GM18520 (cell line): Measurements from ENCODE around the gene TTC34.
"Not testable (repeated sequence)": the region's sequence is repeated elsewhere in the genome, so short reads cannot be mapped to it uniquely, and the experiment has no call there.

Experiments
- ATAC-seq: cut with Tn5 transposase; IDR thresholded peaks from one replicate; pipeline ENCODE4 v1.9.1; 2021; ENCODE audit not compliant: unreplicated experiment

Gene TTC34

GRCh38 chr1:2630498-2631135 lies 170.9 kb downstream of the TTC34 start:
- no peak for ATAC-seq

- no peak for ATAC-seq
Measured at GRCh38 chr1:2629627-2630497, 171.6 kb downstream of the TTC34 start.

- ATAC-seq = no peak
Measured at GRCh38 chr1:2628933-2629626, 172.4 kb downstream of the TTC34 start.

DNA sequence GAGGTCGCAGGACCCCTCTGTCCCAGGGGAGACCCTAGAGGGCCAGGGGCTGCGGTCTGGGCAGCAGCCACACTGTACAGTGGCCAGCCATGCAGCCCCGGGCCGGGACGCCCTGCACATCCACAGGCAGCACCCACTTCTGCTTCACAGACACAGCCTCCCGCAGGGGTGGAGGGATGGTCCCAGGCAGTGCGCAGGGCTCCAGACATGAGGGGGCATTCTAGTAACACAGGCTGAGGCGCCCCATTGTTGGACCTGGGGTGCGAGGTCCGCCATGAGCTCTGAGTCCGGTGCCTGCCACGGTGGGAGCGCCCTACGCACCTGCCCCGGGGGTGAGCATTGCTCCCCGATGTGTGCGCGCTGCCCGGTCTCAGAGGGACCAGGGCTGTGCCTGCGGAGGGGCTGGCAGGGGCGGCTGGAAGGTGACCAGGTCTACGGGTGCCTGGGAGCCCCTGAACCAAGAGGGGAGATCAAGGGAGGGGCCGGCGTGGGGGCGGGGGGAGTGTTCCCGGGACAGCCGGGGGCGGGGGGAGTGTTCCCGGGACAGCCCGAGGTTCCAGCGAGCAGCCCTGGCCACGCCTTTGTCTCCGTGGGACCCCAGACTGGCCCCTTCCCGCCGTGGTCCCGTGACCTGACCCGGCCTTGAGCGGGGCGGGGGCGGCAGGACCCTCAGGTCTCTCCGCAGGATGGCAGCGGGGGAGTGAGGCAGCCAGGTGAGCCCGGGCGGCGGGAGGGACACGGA lies 173.1 kb downstream of the TTC34 start:
- no peak for ATAC-seq

DNA sequence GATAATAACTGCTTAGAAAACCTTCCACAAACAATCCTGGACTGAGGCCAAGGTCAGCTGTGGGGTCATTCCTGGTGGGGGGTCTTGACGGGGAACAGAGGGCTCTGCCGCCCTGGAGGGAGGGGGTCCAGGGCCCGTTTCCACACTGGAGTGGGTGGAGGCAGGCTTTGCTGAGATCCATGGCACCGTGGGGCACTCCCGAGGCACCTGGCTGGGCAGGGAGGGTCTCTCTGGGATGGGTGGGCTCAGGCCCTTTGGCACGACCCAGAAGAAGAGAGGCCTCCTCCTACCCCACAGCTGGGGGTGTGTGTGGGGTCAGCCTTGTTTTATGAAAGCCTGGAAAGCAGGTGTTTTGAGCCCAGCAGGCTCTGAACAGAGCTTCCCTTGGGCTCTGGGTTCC lies 173.7 kb downstream of the TTC34 start:
- ATAC-seq = no peak

DNA sequence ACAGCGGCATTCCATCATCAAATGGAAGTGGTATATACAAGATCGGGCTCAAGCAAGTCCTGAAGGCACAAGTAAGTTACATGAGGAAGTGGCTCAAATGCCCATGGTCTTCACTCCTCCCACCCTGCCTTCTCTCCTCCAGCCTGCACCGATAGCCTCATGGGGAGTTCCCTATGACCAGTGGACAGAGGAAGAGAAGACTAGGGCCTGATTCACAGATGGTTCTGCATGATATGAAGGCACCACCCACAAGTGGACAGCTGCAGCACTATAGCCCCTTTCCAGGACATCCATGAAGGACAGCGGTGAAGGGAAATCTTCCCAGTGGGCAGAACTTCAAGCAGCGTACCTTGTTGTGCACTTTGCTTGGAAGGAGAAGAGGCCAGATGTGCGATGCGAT lies 175.7 kb downstream of the TTC34 start:
- ATAC-seq = not testable (repeated sequence)

DNA sequence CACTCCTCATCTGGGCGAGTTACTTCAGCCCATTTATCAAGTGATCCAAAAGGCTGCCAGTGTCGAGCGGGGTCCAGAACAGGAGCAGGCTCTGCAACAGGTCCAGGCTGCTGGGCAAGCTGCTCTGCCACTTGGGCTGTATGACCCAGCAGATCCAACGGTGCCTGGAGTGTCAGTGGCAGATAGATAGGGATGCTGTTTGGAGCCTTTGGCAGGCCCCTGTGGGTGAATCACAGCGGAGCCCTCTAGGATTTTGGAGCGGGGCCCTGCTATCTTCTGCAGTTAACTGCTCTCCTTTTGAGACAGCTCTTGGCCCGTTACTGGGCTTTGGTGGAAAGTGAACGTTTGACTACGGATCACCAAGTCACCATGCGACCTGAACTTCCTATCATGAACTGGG lies 176.2 kb downstream of the TTC34 start:
- no peak for ATAC-seq

GRCh38 chr1:2624735-2625300 lies 176.7 kb downstream of the TTC34 start:
- ATAC-seq = no peak

DNA sequence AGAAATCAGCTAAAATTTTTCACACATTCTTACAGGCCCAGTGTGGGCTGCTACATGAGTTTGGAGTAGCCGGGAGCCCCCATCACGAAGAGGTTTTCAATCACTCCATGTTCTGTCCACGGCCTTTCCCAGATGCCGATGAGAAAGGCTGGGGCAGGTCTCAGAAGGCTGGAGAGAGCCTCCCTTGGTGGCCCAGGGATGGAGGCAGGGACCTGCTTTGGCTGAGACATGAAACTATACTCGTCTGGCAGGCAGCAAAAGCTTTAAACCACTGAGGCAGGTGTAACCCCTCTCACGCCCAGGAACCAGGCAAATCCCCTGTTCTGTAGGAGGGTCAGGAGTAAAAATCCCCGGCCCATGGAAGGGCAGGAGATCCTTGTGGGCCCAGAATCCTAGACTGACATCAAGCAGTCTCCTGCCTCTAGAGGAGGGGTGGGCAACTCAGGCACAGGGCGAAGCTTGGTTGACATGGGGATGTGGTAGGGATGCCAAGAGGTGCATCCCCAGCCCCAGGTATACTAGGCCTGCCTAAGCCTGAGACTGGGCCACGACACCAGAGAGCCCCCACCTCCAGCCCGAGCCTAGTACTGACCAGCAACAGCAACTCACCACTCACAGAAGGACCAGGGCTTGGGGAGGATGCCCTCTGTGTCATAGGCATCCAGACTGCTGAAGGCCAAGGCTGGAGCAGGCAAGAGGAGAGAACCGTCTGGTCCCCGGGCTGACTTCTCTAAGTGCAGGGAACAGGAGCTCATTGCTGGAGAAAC lies 177.7 kb downstream of the TTC34 start:
- no peak for ATAC-seq

DNA sequence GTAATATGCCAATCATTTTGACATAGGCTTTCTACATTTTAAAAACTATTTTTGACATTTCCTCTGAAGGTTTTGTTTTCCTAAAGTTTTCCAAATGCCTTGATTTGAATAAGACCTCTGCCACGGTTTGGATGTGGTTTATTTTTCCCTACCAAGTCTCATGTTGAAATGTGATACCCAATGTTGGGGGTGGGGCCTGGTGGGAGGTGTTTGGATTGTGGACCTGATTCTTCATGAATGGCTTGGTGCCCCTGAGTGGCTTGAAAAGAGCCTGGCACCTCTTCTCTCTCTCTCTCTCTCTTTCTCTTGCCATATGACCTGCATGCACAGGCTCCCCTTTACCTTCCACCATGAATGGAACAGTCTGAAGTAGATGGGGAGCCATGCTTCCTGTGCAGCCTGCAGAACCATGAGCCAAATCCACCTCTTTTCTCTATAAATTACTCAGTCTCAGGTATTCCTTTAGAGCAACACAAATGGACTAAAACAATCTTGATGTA lies 183.5 kb downstream of the TTC34 start:
- ATAC-seq = no peak

- no peak for ATAC-seq
Measured at GRCh38 chr1:2614145-2614544, 187.3 kb downstream of the TTC34 start.

DNA sequence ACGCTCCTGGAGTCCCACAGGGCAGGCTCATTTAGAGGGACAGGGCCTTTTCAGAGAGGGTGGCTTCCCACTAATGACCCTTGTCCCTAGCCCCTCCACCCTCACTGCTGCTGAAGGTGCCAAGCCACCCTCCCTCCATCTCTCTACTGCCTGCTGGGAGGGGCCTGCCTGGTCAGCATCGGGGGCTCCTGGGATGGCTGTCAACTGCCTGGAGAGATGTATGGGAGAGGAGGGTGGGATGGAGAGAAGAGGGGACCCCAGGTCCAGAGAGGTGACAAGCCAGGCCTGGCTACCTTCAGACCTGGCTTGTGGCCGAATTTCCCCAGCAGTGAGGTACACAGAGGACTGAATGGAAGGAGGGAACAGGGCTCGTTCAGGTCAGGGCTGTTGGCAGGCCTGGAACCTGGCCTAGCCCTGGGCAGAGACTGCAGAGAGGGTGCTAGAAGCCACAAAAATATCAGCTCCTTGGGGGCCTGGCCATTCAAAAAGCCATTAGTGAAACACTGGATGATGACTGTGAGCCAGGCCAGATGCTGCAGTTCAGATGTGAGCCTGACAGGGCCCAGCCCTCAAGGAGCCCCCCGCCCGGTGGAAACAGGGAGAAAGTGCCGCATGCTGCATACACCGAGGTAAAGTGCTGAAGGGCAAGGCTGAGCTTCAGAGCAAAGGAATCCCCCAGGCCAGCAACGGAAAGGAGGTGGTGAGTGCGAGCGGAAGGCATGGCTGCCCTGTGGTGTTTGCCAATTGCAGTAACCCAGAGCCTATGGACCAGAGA lies 188.7 kb downstream of the TTC34 start:
- ATAC-seq = no peak

- ATAC-seq = no peak
Measured at GRCh38 chr1:2611621-2612437, 189.7 kb downstream of the TTC34 start.

- no peak for ATAC-seq
Measured at GRCh38 chr1:2611031-2611501, 190.4 kb downstream of the TTC34 start.

- no peak for ATAC-seq
Measured at GRCh38 chr1:2610036-2610959, 191.2 kb downstream of the TTC34 start.

DNA sequence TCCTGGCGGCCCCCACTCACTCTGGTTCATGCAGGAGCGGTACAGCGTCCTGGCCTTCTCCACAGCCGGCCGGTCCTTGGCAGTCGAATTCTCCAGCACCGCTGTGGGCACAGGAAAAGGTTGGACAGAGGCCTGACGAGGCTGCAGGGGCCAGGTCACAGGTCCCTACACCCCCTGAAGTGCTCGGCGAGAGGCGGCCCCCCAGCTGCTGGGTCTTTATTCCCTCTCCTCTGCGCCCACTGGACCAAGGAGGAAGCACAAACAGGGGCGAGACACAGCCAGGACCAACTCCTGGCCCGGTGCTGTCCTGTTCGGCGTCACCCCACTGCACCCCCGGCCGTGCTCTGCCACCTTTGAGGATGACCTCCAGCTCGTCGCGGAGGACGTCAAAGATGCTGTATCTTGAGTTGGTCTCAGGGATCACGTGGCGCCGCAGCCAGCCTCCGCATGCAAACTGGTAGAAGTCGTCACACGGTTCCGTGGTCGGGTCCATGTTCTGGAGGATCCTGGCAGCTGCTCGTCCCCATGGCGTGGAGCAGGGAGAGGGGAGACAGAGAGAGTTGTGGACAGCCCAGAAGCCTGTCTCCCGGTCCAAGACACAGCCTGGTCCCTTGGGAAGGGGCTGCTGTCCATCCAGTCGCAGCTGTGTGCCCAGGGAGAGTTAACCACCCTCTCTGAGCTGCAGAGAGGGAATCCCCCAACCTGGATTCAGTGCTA lies 192.0 kb downstream of the TTC34 start:
- ATAC-seq = no peak
